ENCODE measurements around the gene USH2A.

DNA sequence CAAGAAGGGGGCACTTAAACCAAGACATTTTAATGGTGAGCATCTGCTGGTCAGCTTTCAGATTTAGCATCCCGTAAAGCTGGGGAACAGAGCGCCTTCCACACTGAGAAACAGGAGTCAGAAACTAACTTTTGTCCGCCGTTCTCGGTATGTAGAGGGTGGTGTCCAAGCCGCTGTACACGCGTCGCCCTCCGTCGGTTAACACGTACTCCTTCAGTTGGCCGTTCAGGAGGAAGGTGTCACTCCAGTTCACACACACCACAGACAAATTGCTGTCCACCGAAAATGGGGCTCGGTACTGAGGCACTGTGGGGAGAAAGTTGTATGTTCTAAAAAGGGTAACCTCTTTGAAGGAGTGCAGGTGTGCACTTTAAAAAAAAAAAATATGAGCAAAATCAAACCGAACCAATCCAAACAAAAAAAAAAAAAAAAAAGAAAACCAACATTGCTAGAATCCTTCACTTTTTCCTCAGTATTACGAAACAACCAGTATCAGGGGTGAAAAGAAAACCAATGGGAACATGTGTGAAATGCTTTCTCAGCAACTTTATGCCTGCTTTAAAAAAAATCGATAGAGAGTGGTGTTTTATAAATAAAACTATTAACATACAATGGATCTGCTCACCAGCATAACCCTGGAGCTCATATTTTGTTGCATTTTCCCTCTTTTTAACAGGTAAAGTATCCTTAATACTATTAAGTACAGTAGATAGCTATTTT, 782.7 kb downstream of the USH2A start:
- TF ChIP-seq POLR2A (IDR thresholded peaks at IDR 0.05; ENCODE audit: low read length), result no peak
- TF ChIP-seq, protein P1, sequence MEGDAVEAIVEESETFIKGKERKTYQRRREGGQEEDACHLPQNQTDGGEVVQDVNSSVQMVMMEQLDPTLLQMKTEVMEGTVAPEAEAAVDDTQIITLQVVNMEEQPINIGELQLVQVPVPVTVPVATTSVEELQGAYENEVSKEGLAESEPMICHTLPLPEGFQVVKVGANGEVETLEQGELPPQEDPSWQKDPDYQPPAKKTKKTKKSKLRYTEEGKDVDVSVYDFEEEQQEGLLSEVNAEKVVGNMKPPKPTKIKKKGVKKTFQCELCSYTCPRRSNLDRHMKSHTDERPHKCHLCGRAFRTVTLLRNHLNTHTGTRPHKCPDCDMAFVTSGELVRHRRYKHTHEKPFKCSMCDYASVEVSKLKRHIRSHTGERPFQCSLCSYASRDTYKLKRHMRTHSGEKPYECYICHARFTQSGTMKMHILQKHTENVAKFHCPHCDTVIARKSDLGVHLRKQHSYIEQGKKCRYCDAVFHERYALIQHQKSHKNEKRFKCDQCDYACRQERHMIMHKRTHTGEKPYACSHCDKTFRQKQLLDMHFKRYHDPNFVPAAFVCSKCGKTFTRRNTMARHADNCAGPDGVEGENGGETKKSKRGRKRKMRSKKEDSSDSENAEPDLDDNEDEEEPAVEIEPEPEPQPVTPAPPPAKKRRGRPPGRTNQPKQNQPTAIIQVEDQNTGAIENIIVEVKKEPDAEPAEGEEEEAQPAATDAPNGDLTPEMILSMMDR (IDR thresholded peaks at IDR 0.05), result no peak
